ENCODE results near the gene PRR13. TPM values are rescaled to one million over a fixed set of nuclear protein-coding genes. Genes with fewer than 3 reads are reported as not detected.
"Not testable (repeated sequence)": the region's sequence is repeated elsewhere in the genome, so short reads cannot be mapped to it uniquely, and the experiment has no call there.

PRR13 gene
- total and polyA plus RNA-seq, 2 donors (not counting 1 experiment from before 2014, with no cell fraction given): 108 to 213 TPM

- Mint-ChIP-seq H3K27ac (peak overlapping the region; percentile 46), H3K27me3 (no peaks in the 10 kb centered on the region), H3K4me1 (peaks cover 57% of the 10 kb centered on the region), H3K4me3 (no peak overlapping the region), H3K9me3 (ENCODE audit: insufficient read depth) (no peaks in the 10 kb centered on the region)
- no peak overlapping the region for H3K4me2 ChIP-seq (replicated peaks; ENCODE audit: low read depth, low read length, poor library complexity, severe bottlenecking)
- POLR2A ChIA-PET: interaction anchor here (0.6 kb wide), 1 partner anchor 28 kb away, joined by 5 read pairs; no protein-coding TSS in a partner anchor
- ATAC-seq (ENCODE audit: low read depth) (no peak), DNase-seq (no peak)
- no peaks in the 10 kb centered on the region for H4K20me1 ChIP-seq (ENCODE audit: control insufficient read depth, insufficient read depth, low read length, poor library complexity, severe bottlenecking)
- no peaks in the 10 kb centered on the region for H3K27me3 ChIP-seq (replicated peaks in 1 of 4; ENCODE audit: control extremely low read depth in 1 of 4, control insufficient read depth in 3 of 4, insufficient read depth in 4 of 4, low read length in 3 of 4)
- H2AFZ ChIP-seq (ENCODE audit: insufficient read depth, low read depth, low read length, poor library complexity, severe bottlenecking): no peak overlapping the region
- no peaks in the 10 kb centered on the region for H3K79me2 ChIP-seq (ENCODE audit: control insufficient read depth, insufficient read depth, low read length)
- no peak overlapping the region for H3K27ac ChIP-seq (ENCODE audit: low read length in 2 of 2)
- H3K36me3 ChIP-seq (replicated peaks in 1 of 2; ENCODE audit: control extremely low read depth in 1 of 2, control insufficient read depth in 1 of 2, extremely low read depth in 1 of 2, insufficient read depth in 2 of 2, low read length in 1 of 2): peaks cover 5 to 28% of the 10 kb centered on the region in 2 experiments
- TF ChIP-seq CTCF (IDR thresholded peaks at IDR 0.05) (no peak), EZH2 (IDR thresholded peaks at IDR 0.05; ENCODE audit: borderline replicate concordance, insufficient read depth, low read depth, low read length, poor library complexity, severe bottlenecking) (no peak)
- H3K9ac ChIP-seq (ENCODE audit: low read length): no peak overlapping the region
- WGBS (ENCODE audit: insufficient coverage): 73% methylated on average over 2 of the region's 3 CpGs
- intact Hi-C loops (cut with micrococcal nuclease): no loop called here
- CTCF ChIA-PET: interaction anchor here (0.8 to 7.5 kb wide), 5 partner anchors 11 to 94 kb away, joined by 3 to 70 read pairs (median 6); no protein-coding TSS in a partner anchor
- peaks cover 24 to 29% of the 10 kb centered on the region in 2 donors for H3K4me1 ChIP-seq (ENCODE audit: control insufficient read depth in 2 of 2, insufficient read depth in 2 of 2, low read length in 2 of 2)
- no peaks in the 10 kb centered on the region for H3K9me3 ChIP-seq (ENCODE audit: control extremely low read depth in 1 of 3, control insufficient read depth in 2 of 3, insufficient read depth in 1 of 3, low read length in 2 of 3)
- H3K4me3 ChIP-seq (ENCODE audit: control extremely low read depth in 1 of 5, extremely low read depth in 1 of 5, insufficient read depth in 1 of 5, low read depth in 2 of 5, low read length in 4 of 5): no peak overlapping the region
Observed at GRCh38 chr12:53414756-53415417, 26.6 kb upstream of the PRR13 start.

GRCh38 chr12:53415752-53416389 lies 25.7 kb upstream of the PRR13 start:
- CTCF ChIA-PET: interaction anchor here (1.7 to 7.5 kb wide), 3 partner anchors 64 to 93 kb away, joined by 6 to 70 read pairs (median 14); no protein-coding TSS in a partner anchor
- Mint-ChIP-seq H3K27ac (peak overlapping the region; percentile 32), H3K4me1 (peaks cover 61% of the 10 kb centered on the region)
- H3K27me3 ChIP-seq (replicated peaks in 1 of 4; ENCODE audit: control extremely low read depth in 1 of 4, control insufficient read depth in 3 of 4, insufficient read depth in 4 of 4, low read length in 3 of 4); H3K27ac ChIP-seq (ENCODE audit: low read length in 2 of 2); H3K9me3 Mint-ChIP-seq (ENCODE audit: insufficient read depth); H3K4me3 Mint-ChIP-seq; POLR2A ChIA-PET; H3K79me2 ChIP-seq (ENCODE audit: control insufficient read depth, insufficient read depth, low read length); H2AFZ ChIP-seq (ENCODE audit: insufficient read depth, low read depth, low read length, poor library complexity, severe bottlenecking); H3K9ac ChIP-seq (ENCODE audit: low read length); H3K4me2 ChIP-seq (replicated peaks; ENCODE audit: low read depth, low read length, poor library complexity, severe bottlenecking); intact Hi-C loops (cut with micrococcal nuclease); DNase-seq; H4K20me1 ChIP-seq (ENCODE audit: control insufficient read depth, insufficient read depth, low read length, poor library complexity, severe bottlenecking); H3K27me3 Mint-ChIP-seq; H3K9me3 ChIP-seq (ENCODE audit: control extremely low read depth in 1 of 3, control insufficient read depth in 2 of 3, insufficient read depth in 1 of 3, low read length in 2 of 3); H3K4me3 ChIP-seq (ENCODE audit: control extremely low read depth in 1 of 5, extremely low read depth in 1 of 5, insufficient read depth in 1 of 5, low read depth in 2 of 5, low read length in 4 of 5); ATAC-seq (ENCODE audit: low read depth): not testable (repeated sequence)
- H3K4me1 ChIP-seq (ENCODE audit: control insufficient read depth in 2 of 2, insufficient read depth in 2 of 2, low read length in 2 of 2): peaks cover 24 to 31% of the 10 kb centered on the region in 2 donors
- peaks cover 5 to 22% of the 10 kb centered on the region in 2 experiments for H3K36me3 ChIP-seq (replicated peaks in 1 of 2; ENCODE audit: control extremely low read depth in 1 of 2, control insufficient read depth in 1 of 2, extremely low read depth in 1 of 2, insufficient read depth in 2 of 2, low read length in 1 of 2)
- 93% methylated on average over 2 of the region's 2 CpGs for WGBS (ENCODE audit: insufficient coverage)

GRCh38 chr12:53417291-53417816 lies 24.2 kb upstream of the PRR13 start:
- Histone ChIP-seq H3K4me1 (ENCODE audit: control insufficient read depth in 2 of 2, insufficient read depth in 2 of 2, low read length in 2 of 2) (peaks cover 28 to 38% of the 10 kb centered on the region in 2 donors), H3K4me2 (replicated peaks; ENCODE audit: low read depth, low read length, poor library complexity, severe bottlenecking) (peak overlapping the region; percentile 59), H3K4me3 (ENCODE audit: control extremely low read depth in 1 of 5, extremely low read depth in 1 of 5, insufficient read depth in 1 of 5, low read depth in 2 of 5, low read length in 4 of 5) (peak overlapping the region in 1 of 5 experiments; percentile 21), H3K27ac (ENCODE audit: low read length in 2 of 2) (peak overlapping the region in 1 of 2 donors; percentile 55), H2AFZ (ENCODE audit: insufficient read depth, low read depth, low read length, poor library complexity, severe bottlenecking) (peak overlapping the region; percentile 55)
- Mint-ChIP-seq H3K4me3 (peak overlapping the region; percentile 62), H3K27ac (peak overlapping the region; percentile 84), H3K4me1 (peaks cover 60% of the 10 kb centered on the region)
- 0% methylated on average over 3 of the region's 9 CpGs for WGBS (ENCODE audit: insufficient coverage)
- ATAC-seq (ENCODE audit: low read depth) (peak; percentile 53), DNase-seq (peak; percentile 73)
- H3K9me3 ChIP-seq (ENCODE audit: control extremely low read depth in 1 of 3, control insufficient read depth in 2 of 3, insufficient read depth in 1 of 3, low read length in 2 of 3); H3K9me3 Mint-ChIP-seq (ENCODE audit: insufficient read depth); H3K9ac ChIP-seq (ENCODE audit: low read length); H4K20me1 ChIP-seq (ENCODE audit: control insufficient read depth, insufficient read depth, low read length, poor library complexity, severe bottlenecking); H3K27me3 ChIP-seq (replicated peaks in 1 of 4; ENCODE audit: control extremely low read depth in 1 of 4, control insufficient read depth in 3 of 4, insufficient read depth in 4 of 4, low read length in 3 of 4); H3K27me3 Mint-ChIP-seq; H3K36me3 ChIP-seq (replicated peaks in 1 of 2; ENCODE audit: control extremely low read depth in 1 of 2, control insufficient read depth in 1 of 2, extremely low read depth in 1 of 2, insufficient read depth in 2 of 2, low read length in 1 of 2); H3K79me2 ChIP-seq (ENCODE audit: control insufficient read depth, insufficient read depth, low read length): not testable (repeated sequence)
- ChIA-PET CTCF (interaction anchor here (0.6 to 7.5 kb wide), 12 partner anchors 23 to 1206 kb away, joined by 3 to 70 read pairs (median 4); no protein-coding TSS in a partner anchor), POLR2A (interaction anchor here (0.6 to 1.7 kb wide), 4 partner anchors 64 to 96 kb away, joined by 3 to 10 read pairs (median 4); partner anchors contain the start of gene AAAS)
- intact Hi-C loops (cut with micrococcal nuclease): loop anchor here (1.0 kb wide), 3 partner anchors 34 to 65 kb away; no protein-coding TSS in a partner anchor
